Liver (tissue), 9 donors: ENCODE measurements around the gene PLAC8L1. TPM values are rescaled to one million over a fixed set of nuclear protein-coding genes. Genes with fewer than 3 reads are reported as not detected.

Experiments
- DNase-seq: peaks from one replicate; pipeline ENCODE4 v3.0.0-alpha.2; 2017; ENCODE audit warnings: low spot score
- H3K27ac ChIP-seq, 2 donors: one replicate each; pipeline ENCODE4 v1.7.0; 2013; ENCODE audit warnings: inconsistent platforms in 2 of 2, low read length in 2 of 2, control low read depth in 1 of 2, low read depth in 1 of 2, mild to moderate bottlenecking in 1 of 2
- H3K27me3 ChIP-seq, 4 donors: one replicate each; pipeline versions ENCODE4 v1.6.1 to v1.7.0; 2013; ENCODE audit warnings: low read length in 3 of 4, inconsistent platforms in 1 of 4, mild to moderate bottlenecking in 1 of 4, moderate library complexity in 1 of 4; ENCODE audit not compliant: control insufficient read depth in 4 of 4, insufficient read depth in 4 of 4
- H3K36me3 ChIP-seq, 4 donors: one replicate each; pipeline versions ENCODE4 v1.6.1 to v1.7.0; 2013; ENCODE audit warnings: low read length in 3 of 4, mild to moderate bottlenecking in 3 of 4, low read depth in 1 of 4, moderate library complexity in 1 of 4; ENCODE audit not compliant: control insufficient read depth in 4 of 4, insufficient read depth in 3 of 4
- H3K4me1 ChIP-seq, 4 donors: one replicate each; pipeline versions ENCODE4 v1.6.1 to v1.7.0; 2013; ENCODE audit warnings: low read length in 3 of 4, mild to moderate bottlenecking in 3 of 4, moderate library complexity in 1 of 4; ENCODE audit not compliant: control insufficient read depth in 4 of 4, insufficient read depth in 4 of 4
- H3K4me3 ChIP-seq, 3 donors: one replicate each; pipeline versions ENCODE4 v1.6.1 to v1.7.0; 2013; ENCODE audit warnings: low read length in 3 of 3, control low read depth in 1 of 3, low read depth in 1 of 3, mild to moderate bottlenecking in 1 of 3
- H3K9ac ChIP-seq, 2 donors: one replicate each; pipeline ENCODE4 v1.7.0; 2013; ENCODE audit warnings: low read length in 2 of 2, mild to moderate bottlenecking in 2 of 2, moderate library complexity in 2 of 2, control low read depth in 1 of 2, low read depth in 1 of 2
- H3K9me3 ChIP-seq, 4 donors: one replicate each; pipeline versions ENCODE4 v1.6.1 to v1.7.0; 2013; ENCODE audit warnings: low read length in 3 of 4; ENCODE audit not compliant: control insufficient read depth in 4 of 4
- EGR1 ChIP-seq, 2 donors: IDR thresholded peaks; 2 replicates each; pipeline ENCODE4 v1.6.1; 2016 to 2018; ENCODE audit warnings: antibody characterized with exemption in 2 of 2, low read depth in 2 of 2
- FOXA1 ChIP-seq: IDR thresholded peaks from 2 replicates; pipeline ENCODE4 v1.6.1; 2016; ENCODE audit warnings: antibody characterized with exemption
- FOXA2 ChIP-seq: IDR thresholded peaks from 2 replicates; pipeline ENCODE4 v1.6.1; 2016; ENCODE audit warnings: antibody characterized with exemption
- GABPA ChIP-seq, 2 donors: IDR thresholded peaks in 1 of 2; conservative IDR thresholded peaks in 1 of 2; 2 replicates each; pipeline ENCODE4 v1.6.1; 2016; ENCODE audit warnings: antibody characterized with exemption in 2 of 2, mild to moderate bottlenecking in 1 of 2, moderate library complexity in 1 of 2
- HNF4A ChIP-seq, 2 donors: conservative IDR thresholded peaks; 2 replicates each; pipeline ENCODE4 v1.6.1; 2016; ENCODE audit warnings: antibody characterized with exemption in 2 of 2, mild to moderate bottlenecking in 2 of 2
- HNF4G ChIP-seq: IDR thresholded peaks from 2 replicates; pipeline ENCODE4 v1.6.1; 2016; ENCODE audit warnings: antibody characterized with exemption
- NR2F2 ChIP-seq: IDR thresholded peaks from 2 replicates; pipeline ENCODE4 v1.6.1; 2016; ENCODE audit warnings: antibody characterized with exemption
- RAD21 ChIP-seq, 2 donors: IDR thresholded peaks; 2 replicates each; pipeline ENCODE4 v1.6.1; 2016; ENCODE audit warnings: antibody characterized with exemption in 2 of 2, mild to moderate bottlenecking in 2 of 2
- RXRA ChIP-seq, 2 donors: IDR thresholded peaks; 2 replicates each; pipeline ENCODE4 v1.6.1; 2017 to 2018; ENCODE audit warnings: antibody characterized with exemption in 2 of 2, mild to moderate bottlenecking in 1 of 2
- SP1 ChIP-seq: IDR thresholded peaks from 2 replicates; pipeline ENCODE4 v1.6.1; 2018; ENCODE audit warnings: antibody characterized with exemption, mild to moderate bottlenecking
- TAF1 ChIP-seq: conservative IDR thresholded peaks from 2 replicates; pipeline ENCODE4 v1.6.1; 2016; ENCODE audit warnings: antibody characterized with exemption, mild to moderate bottlenecking
- YY1 ChIP-seq: IDR thresholded peaks from 2 replicates; pipeline ENCODE4 v1.6.1; 2016; ENCODE audit warnings: antibody characterized with exemption, mild to moderate bottlenecking
- WGBS: extraction: QIAGEN DNeasy Blood & Tissue Kit; methylation state at CpG from one replicate; pipeline ENCODE4 v1.1.7; 2013; 5-methylcytosine and 5-hydroxymethylcytosine counted together
- polyA plus RNA-seq, 2 donors: library from polyadenylated mRNA; stranded (reverse) in 1 of 2; unstranded in 1 of 2; fragments of 200-250 nt in 1 of 2; fragments of >200 nt in 1 of 2; fragmentation: Nextera tagmentation in 1 of 2; extraction: Ambion mirVana in 1 of 2; gene quantifications; one replicate each; pipeline versions ENCODE4 v1.2.1 to v1.2.3, GENCODE V29; 2013 to 2015
- total RNA-seq, 2 donors: library from RNA; depleted of rRNA; stranded (reverse); fragments of >200 nt; gene quantifications; one replicate each; pipeline ENCODE4 v1.2.3, GENCODE V29; 2014
- TF ChIP-seq, protein P1 (sequence below): IDR thresholded peaks from 2 replicates; pipeline ENCODE4 v1.6.1; 2016; ENCODE audit warnings: antibody characterized with exemption, mild to moderate bottlenecking
- TF ChIP-seq, protein P2 (sequence below): IDR thresholded peaks from 2 replicates; pipeline ENCODE4 v1.6.1; 2016; ENCODE audit warnings: antibody characterized with exemption
- TF ChIP-seq, protein P3 (sequence below): fragments of 150-350 bp; IDR thresholded peaks from 2 replicates; pipeline ENCODE4 v1.5.1; 2017; ENCODE audit warnings: improper control_type of control experiment, low read depth, low read length; ENCODE audit not compliant: missing input control
- TF ChIP-seq, protein P4 (sequence below): IDR thresholded peaks from 2 replicates; pipeline ENCODE4 v1.6.1; 2016; ENCODE audit warnings: antibody characterized with exemption
- donor health status: healthy.
- donor health status: healthy.
- donor health status: healthy.
- donor health status: healthy.
- donor health status: healthy.

Gene PLAC8L1
- total and polyA plus RNA-seq, 4 donors: 0.28 TPM; not detected in 3

DNA sequence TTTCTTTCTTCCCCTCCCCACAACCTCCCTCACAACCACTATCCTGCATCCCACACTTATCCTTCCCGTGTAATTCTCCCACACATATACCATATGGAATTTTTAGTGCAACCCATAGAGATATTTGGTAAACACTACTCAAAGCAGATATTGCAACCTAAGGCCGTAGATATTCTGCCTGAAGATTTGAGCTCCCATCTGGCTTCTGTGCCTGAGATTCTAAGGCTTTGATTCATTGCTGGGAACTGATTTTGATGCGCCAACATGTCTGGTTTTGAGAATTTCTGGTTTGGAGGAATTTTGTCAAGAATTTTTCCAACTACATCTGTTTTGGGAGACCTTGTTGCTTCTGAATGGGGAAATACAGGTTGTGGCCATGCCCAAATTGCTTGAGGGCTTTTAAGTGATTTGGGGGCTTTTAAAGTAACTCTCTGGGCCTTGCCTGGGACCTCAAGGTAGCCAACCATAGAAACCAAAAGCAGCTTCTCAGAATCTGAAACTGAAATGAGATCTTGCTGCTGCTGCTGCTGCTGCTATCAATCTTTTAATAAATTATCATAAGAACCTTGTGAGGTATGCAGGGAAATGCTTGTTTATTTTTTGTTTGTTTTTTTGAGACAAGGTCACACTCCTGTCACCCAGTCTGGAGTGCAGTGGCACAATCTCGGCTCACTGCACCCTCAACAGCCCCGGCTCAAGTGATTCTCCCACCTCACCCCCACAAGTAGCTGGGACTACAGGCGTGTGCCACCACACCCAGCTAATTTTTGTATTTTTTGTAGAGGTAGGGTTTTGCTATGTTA lies 36.2 kb downstream of the PLAC8L1 start:
- Histone ChIP-seq H3K36me3 (peaks cover 0 to 3% (median 0%) of the 10 kb centered on the region in 4 donors), H3K4me1 (no peaks in the 10 kb centered on the region), H3K9me3 (no peaks in the 10 kb centered on the region), H3K27me3 (no peaks in the 10 kb centered on the region), H3K4me3 (no peak overlapping the region), H3K9ac (no peak overlapping the region), H3K27ac (no peak overlapping the region)
- TF ChIP-seq, protein P1, sequence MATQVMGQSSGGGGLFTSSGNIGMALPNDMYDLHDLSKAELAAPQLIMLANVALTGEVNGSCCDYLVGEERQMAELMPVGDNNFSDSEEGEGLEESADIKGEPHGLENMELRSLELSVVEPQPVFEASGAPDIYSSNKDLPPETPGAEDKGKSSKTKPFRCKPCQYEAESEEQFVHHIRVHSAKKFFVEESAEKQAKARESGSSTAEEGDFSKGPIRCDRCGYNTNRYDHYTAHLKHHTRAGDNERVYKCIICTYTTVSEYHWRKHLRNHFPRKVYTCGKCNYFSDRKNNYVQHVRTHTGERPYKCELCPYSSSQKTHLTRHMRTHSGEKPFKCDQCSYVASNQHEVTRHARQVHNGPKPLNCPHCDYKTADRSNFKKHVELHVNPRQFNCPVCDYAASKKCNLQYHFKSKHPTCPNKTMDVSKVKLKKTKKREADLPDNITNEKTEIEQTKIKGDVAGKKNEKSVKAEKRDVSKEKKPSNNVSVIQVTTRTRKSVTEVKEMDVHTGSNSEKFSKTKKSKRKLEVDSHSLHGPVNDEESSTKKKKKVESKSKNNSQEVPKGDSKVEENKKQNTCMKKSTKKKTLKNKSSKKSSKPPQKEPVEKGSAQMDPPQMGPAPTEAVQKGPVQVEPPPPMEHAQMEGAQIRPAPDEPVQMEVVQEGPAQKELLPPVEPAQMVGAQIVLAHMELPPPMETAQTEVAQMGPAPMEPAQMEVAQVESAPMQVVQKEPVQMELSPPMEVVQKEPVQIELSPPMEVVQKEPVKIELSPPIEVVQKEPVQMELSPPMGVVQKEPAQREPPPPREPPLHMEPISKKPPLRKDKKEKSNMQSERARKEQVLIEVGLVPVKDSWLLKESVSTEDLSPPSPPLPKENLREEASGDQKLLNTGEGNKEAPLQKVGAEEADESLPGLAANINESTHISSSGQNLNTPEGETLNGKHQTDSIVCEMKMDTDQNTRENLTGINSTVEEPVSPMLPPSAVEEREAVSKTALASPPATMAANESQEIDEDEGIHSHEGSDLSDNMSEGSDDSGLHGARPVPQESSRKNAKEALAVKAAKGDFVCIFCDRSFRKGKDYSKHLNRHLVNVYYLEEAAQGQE: no peak
- TF ChIP-seq SP1: no peak
- no peak for TF ChIP-seq TAF1
- no peak for TF ChIP-seq FOXA2
- TF ChIP-seq HNF4G: no peak
- TF ChIP-seq, protein P2, sequence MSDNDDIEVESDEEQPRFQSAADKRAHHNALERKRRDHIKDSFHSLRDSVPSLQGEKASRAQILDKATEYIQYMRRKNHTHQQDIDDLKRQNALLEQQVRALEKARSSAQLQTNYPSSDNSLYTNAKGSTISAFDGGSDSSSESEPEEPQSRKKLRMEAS: no peak
- TF ChIP-seq HNF4A (conservative IDR thresholded peaks at IDR 0.05): no peak
- no peak for TF ChIP-seq EGR1 (IDR thresholded peaks at IDR 0.05; ENCODE audit: low read depth in 2 of 2)
- TF ChIP-seq YY1: no peak
- no peak for TF ChIP-seq RAD21 (IDR thresholded peaks at IDR 0.05)
- TF ChIP-seq NR2F2: no peak
- TF ChIP-seq, protein P3, sequence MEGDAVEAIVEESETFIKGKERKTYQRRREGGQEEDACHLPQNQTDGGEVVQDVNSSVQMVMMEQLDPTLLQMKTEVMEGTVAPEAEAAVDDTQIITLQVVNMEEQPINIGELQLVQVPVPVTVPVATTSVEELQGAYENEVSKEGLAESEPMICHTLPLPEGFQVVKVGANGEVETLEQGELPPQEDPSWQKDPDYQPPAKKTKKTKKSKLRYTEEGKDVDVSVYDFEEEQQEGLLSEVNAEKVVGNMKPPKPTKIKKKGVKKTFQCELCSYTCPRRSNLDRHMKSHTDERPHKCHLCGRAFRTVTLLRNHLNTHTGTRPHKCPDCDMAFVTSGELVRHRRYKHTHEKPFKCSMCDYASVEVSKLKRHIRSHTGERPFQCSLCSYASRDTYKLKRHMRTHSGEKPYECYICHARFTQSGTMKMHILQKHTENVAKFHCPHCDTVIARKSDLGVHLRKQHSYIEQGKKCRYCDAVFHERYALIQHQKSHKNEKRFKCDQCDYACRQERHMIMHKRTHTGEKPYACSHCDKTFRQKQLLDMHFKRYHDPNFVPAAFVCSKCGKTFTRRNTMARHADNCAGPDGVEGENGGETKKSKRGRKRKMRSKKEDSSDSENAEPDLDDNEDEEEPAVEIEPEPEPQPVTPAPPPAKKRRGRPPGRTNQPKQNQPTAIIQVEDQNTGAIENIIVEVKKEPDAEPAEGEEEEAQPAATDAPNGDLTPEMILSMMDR: no peak
- TF ChIP-seq, protein P4, sequence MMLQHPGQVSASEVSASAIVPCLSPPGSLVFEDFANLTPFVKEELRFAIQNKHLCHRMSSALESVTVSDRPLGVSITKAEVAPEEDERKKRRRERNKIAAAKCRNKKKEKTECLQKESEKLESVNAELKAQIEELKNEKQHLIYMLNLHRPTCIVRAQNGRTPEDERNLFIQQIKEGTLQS: no peak
- no peak for TF ChIP-seq RXRA (IDR thresholded peaks at IDR 0.05)
- TF ChIP-seq GABPA (IDR thresholded peaks at IDR 0.05 in 1 of 2, conservative IDR thresholded peaks at IDR 0.05 in 1 of 2): no peak
- DNase-seq: no peak
- 94% methylated on average over 6 of the region's 6 CpGs for WGBS

DNA sequence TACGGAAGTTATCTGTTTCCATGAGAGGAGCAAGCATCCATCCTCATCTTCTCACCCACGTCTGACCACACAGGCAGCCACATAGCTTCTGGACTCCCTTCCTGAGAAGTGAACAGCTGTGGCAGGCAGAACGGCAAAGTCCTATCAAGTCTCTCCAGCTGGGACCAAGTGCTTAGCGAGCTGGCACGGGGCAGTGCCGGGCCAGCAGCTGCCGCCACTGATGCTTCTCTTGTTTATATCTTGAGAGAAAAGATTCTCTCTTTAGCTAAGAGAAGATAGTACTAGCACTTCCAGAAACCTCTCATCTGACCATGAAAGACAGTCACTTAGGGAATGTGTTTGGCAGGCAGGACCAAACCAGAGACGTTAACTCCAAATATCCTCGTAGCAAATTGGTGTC lies 37.2 kb downstream of the PLAC8L1 start:
- Histone ChIP-seq H3K27ac (no peak overlapping the region), H3K27me3 (no peaks in the 10 kb centered on the region), H3K9ac (no peak overlapping the region), H3K4me3 (no peak overlapping the region), H3K36me3 (peaks cover 0 to 3% (median 0%) of the 10 kb centered on the region in 4 donors), H3K9me3 (no peaks in the 10 kb centered on the region), H3K4me1 (no peaks in the 10 kb centered on the region)
- TF ChIP-seq, protein P4: no peak
- no peak for TF ChIP-seq TAF1
- TF ChIP-seq HNF4A (conservative IDR thresholded peaks at IDR 0.05): no peak
- TF ChIP-seq EGR1 (IDR thresholded peaks at IDR 0.05; ENCODE audit: low read depth in 2 of 2): no peak
- TF ChIP-seq, protein P2: no peak
- no peak for TF ChIP-seq NR2F2
- no peak for TF ChIP-seq HNF4G
- no peak for TF ChIP-seq RXRA (IDR thresholded peaks at IDR 0.05)
- TF ChIP-seq YY1: no peak
- no peak for TF ChIP-seq FOXA1
- 91% methylated on average over 9 of the region's 9 CpGs for WGBS
- DNase-seq: no peak
